Epithelial cell of proximal tubule (primary cell): ENCODE data around the gene TSC22D1. TPM values are rescaled to one million over a fixed set of nuclear protein-coding genes. Genes with fewer than 3 reads are reported as not detected.

ENCODE experiments used
- DNase-seq: peaks from one replicate; pipeline ENCODE4 v3.0.0-alpha.2; 2011; ENCODE audit warnings: low read depth
- H3K4me3 ChIP-seq: 2 replicates; pipeline ENCODE4 v1.5.1; 2011; ENCODE audit warnings: low read depth, mild to moderate bottlenecking, low read length
- CTCF ChIP-seq: conservative IDR thresholded peaks from 2 replicates; pipeline ENCODE4 v1.5.1; 2012; ENCODE audit warnings: low read depth, mild to moderate bottlenecking, low read length
- total RNA-seq: library from RNA; depleted of rRNA; stranded (reverse); fragments of >200 nt; gene quantifications from 2 replicates; pipeline ENCODE4 v1.2.3, GENCODE V29; 2015

TSC22D1 gene
- total RNA-seq, 1 donor from 2014 or later: 38.3 TPM

DNA sequence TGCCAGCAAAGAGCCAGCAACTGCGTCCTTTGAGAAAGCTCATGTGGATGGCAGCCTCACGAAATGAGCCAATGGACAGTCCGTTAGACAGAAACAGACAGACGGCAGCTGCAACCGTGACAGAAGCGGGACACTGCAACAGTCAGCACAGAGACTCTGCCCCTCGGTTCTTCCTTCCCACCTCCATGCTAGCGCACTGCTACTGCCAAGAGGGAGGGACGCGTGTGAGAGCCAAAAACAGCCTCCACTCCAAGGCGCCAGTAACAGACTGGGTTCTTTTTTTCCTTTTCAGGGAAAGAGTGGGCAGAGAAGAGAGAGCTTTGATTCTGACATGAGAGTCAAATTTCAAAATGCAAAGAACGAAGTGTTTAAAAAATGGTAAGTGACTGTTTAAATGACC lies 125.0 kb downstream of the TSC22D1 start:
- DNase-seq: no peak
- H3K4me3 ChIP-seq: no peak overlapping the region
- no peak for TF ChIP-seq CTCF

DNA sequence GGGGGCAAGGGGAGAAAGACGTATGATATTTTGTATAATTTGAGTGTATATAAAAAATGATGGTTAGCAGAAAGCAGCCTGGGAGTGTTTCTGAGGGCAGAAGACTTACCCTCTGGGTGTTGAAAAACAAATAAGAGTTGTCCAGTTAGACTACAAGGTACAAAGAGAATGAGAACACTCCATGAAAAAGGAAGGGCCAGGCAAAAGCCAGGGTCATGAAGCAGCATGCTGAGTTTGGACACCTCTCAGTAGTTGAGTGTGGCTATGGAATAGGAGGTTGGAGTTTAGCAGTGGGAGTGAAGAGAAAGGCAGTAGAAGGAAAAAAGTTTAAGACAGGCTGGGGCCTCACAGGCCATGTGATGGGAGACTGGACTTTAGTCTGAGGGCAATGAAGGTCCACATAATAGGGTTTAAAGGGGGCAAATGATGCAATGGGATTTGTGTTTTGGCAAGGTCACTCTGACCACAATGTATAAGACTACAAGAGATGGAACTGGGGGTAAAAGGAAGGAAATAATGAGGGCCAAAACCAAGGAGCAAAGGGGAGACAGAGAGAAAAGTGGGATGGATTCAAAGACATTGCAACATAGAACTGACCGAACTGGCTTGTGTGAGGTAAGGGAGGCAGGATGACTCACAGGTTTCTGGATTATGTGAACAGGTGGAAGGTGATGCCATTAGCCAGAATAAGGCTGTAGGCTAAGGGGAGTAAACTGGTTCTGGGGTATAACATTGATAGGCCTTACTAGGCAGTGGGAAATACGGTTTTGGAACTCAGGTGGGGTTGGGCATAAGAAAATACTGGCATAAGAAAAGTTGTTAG lies 125.9 kb downstream of the TSC22D1 start:
- DNase-seq: no peak
- no peak for TF ChIP-seq CTCF
- no peak overlapping the region for H3K4me3 ChIP-seq

- no peak for DNase-seq
- H3K4me3 ChIP-seq: no peak overlapping the region
- no peak for TF ChIP-seq CTCF
These were observed 127.3 kb downstream of the TSC22D1 start for GRCh38 chr13:44448875-44449274.

DNA sequence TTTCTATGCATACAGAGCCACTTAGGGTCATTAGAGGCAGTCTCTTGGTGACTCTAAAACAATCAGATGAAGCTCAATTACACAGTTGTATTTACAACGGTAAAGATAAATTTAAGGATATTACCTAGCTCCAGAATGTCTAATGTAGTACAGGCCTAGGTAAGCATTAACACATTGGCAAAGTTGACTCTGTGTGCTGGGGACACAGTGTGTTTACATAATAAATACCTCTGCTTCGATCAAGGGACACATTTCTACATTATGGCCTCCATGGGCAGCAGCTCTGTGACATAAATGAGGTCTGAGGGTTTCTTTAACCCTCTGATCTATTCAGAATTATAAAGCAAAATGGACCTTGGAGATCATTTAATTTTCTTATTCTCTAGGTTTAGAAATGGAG lies 127.8 kb downstream of the TSC22D1 start:
- DNase-seq: no peak
- TF ChIP-seq CTCF: no peak
- no peak overlapping the region for H3K4me3 ChIP-seq

DNA sequence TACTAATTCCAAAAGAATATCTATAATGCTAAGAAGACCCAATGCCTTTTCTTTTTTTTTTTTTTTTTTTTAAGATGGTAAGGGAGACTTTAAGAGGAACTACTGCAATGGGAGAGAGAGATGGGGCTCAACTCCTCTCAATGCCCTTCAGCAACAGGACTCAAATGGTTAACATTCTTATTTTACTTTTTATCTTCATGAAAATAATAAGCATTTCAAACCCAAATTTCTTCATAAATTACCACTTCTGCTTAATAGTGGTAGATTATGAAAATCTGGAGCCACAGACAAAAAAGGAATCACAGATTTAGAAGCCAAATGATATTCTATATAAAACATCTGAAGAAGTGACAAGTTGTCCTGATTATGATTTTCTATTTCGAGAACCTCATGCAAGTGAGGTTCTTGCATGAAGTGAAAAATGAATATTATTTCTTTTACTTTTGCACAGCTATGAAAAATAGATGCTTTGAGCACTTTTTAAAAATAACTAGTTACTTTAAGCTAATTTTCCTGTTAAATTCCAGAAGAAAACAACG lies 128.3 kb downstream of the TSC22D1 start:
- H3K4me3 ChIP-seq: no peak overlapping the region
- no peak for TF ChIP-seq CTCF
- DNase-seq: no peak

DNA sequence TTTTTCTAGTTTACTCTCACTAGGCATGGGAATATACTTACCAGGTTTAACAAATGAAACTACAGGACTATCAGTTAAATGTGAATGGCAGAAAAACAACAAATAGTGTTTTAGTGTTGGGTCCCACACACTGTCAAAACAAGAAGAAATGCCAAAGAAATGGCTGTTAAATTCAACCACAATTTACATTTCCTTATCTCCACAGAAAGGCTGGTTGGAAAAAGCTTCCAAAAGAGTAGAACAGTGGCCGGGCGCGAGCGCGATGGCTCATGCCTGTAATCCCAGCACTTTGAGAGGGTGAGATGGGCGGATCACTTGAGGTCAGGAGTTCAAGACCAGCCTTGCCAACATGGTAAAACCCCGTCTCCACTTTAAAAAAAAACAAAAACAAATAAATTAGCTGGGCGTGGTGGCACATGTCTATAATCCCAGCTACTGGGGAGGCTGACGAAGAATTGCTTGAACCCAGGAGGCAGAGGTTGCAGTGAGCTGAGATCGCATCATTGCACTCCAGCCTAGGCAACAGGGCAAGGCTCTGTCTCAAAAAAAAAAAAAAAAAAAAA lies 136.0 kb downstream of the TSC22D1 start:
- no peak for TF ChIP-seq CTCF
- DNase-seq: no peak
- H3K4me3 ChIP-seq: no peak overlapping the region
